CD14-positive monocyte (primary cell): ENCODE data around the gene CYP19A1. TPM values are rescaled to one million over a fixed set of nuclear protein-coding genes. Genes with fewer than 3 reads are reported as not detected.
A peak's percentile ranks its signal among the peaks of the same experiment; 100 is the strongest.

Experiments
- DNase-seq, 3 donors: peaks; one replicate each; pipeline ENCODE4 v3.0.0-alpha.2; 2011 to 2022
- H2AFZ ChIP-seq: 2 replicates; pipeline ENCODE4 v1.6.0; 2012; ENCODE audit warnings: mild to moderate bottlenecking, low read depth, low read length, inconsistent platforms; ENCODE audit not compliant: insufficient read depth, poor library complexity, severe bottlenecking
- H3K27ac ChIP-seq, 2 donors: 1 replicate in 1 of 2; 2 replicates in 1 of 2; pipeline ENCODE4 v1.5.1; 2012 to 2013; ENCODE audit warnings: low read length in 2 of 2, control low read depth in 1 of 2, inconsistent platforms in 1 of 2, low read depth in 1 of 2, mild to moderate bottlenecking in 1 of 2
- H3K27me3 ChIP-seq, 2 donors: one replicate each; pipeline versions ENCODE4 v1.6.0 to v1.6.1; 2011 to 2013; ENCODE audit warnings: low read length in 2 of 2; ENCODE audit not compliant: control insufficient read depth in 2 of 2, insufficient read depth in 2 of 2
- H3K36me3 ChIP-seq, 2 donors: replicated peaks in 1 of 2; 1 replicate in 1 of 2; 2 replicates in 1 of 2; pipeline versions ENCODE4 v1.5.1 to v1.6.1; 2012 to 2013; ENCODE audit warnings: low read length in 2 of 2, control low read depth in 1 of 2, inconsistent platforms in 1 of 2, mild to moderate bottlenecking in 1 of 2; ENCODE audit not compliant: insufficient read depth in 2 of 2, control insufficient read depth in 1 of 2
- H3K4me1 ChIP-seq, 2 donors: 1 replicate in 1 of 2; 2 replicates in 1 of 2; pipeline versions ENCODE4 v1.5.1 to v1.6.1; 2012 to 2013; ENCODE audit warnings: low read length in 2 of 2, control low read depth in 1 of 2, inconsistent platforms in 1 of 2, mild to moderate bottlenecking in 1 of 2, moderate library complexity in 1 of 2; ENCODE audit not compliant: insufficient read depth in 2 of 2, control insufficient read depth in 1 of 2
- H3K4me2 ChIP-seq: replicated peaks from 2 replicates; pipeline ENCODE3; 2012; ENCODE audit warnings: low read length, moderate library complexity, mild to moderate bottlenecking; ENCODE audit not compliant: poor library complexity, severe bottlenecking; ENCODE audit errors: extremely low read depth
- H3K4me3 ChIP-seq, 3 experiments: fragments of 200-600 bp in 1 of 3; sonication (generic) in 1 of 3; replicated peaks in 1 of 3; 1 replicate in 2 of 3; 2 replicates in 1 of 3; pipeline ENCODE4 v1.5.1; 2011 to 2013; ENCODE audit warnings: low read length in 3 of 3, mild to moderate bottlenecking in 3 of 3, control low read depth in 2 of 3, low read depth in 2 of 3, inconsistent platforms in 1 of 3, moderate library complexity in 1 of 3
- H3K79me2 ChIP-seq: 2 replicates; pipeline ENCODE4 v1.6.0; 2012; ENCODE audit warnings: mild to moderate bottlenecking, control low read depth, inconsistent platforms, low read length, moderate library complexity; ENCODE audit not compliant: insufficient read depth
- H3K9ac ChIP-seq: 2 replicates; pipeline ENCODE4 v1.6.0; 2017; ENCODE audit warnings: low read length, mild to moderate bottlenecking; ENCODE audit not compliant: insufficient read depth, poor library complexity, severe bottlenecking
- H3K9me3 ChIP-seq, 2 donors: replicated peaks in 1 of 2; 1 replicate in 1 of 2; 2 replicates in 1 of 2; pipeline versions ENCODE4 v1.5.1 to v1.6.1; 2012 to 2013; ENCODE audit warnings: low read length in 2 of 2, control low read depth in 1 of 2; ENCODE audit not compliant: control insufficient read depth in 1 of 2, insufficient read depth in 1 of 2
- H4K20me1 ChIP-seq: 2 replicates; pipeline ENCODE4 v1.6.0; 2012; ENCODE audit warnings: mild to moderate bottlenecking, low read length, control low read depth, moderate library complexity; ENCODE audit not compliant: insufficient read depth
- H3K27ac Mint-ChIP-seq, 7 donors: one replicate each; pipeline ENCODE4 v1.8.0; 2020; ENCODE audit warnings: mild to moderate bottlenecking in 7 of 7, mixed read lengths in 7 of 7, moderate library complexity in 6 of 7, inconsistent platforms in 2 of 7
- H3K27me3 Mint-ChIP-seq, 3 donors: one replicate each; pipeline ENCODE4 v1.8.0; 2021 to 2022; ENCODE audit warnings: low read depth in 3 of 3, mild to moderate bottlenecking in 3 of 3, mixed read lengths in 3 of 3, moderate library complexity in 3 of 3, inconsistent platforms in 1 of 3
- H3K36me3 Mint-ChIP-seq, 2 donors: one replicate each; pipeline ENCODE4 v1.8.0; 2020; ENCODE audit warnings: mixed read lengths in 2 of 2, inconsistent platforms in 1 of 2, mild to moderate bottlenecking in 1 of 2
- H3K4me1 Mint-ChIP-seq: one replicate; pipeline ENCODE4 v1.8.0; 2020; ENCODE audit warnings: mild to moderate bottlenecking, mixed read lengths
- H3K4me3 Mint-ChIP-seq, 2 donors: one replicate each; pipeline ENCODE4 v1.8.0; 2020; ENCODE audit warnings: mild to moderate bottlenecking in 2 of 2, mixed read lengths in 2 of 2, moderate library complexity in 1 of 2
- H3K9me3 Mint-ChIP-seq, 7 donors: one replicate each; pipeline ENCODE4 v1.8.0; 2020 to 2022; ENCODE audit warnings: mixed read lengths in 7 of 7, mild to moderate bottlenecking in 6 of 7, moderate library complexity in 6 of 7, inconsistent platforms in 2 of 7
- CTCF ChIP-seq: fragments of 200-600 bp; IDR thresholded peaks from one replicate; pipeline ENCODE4 v1.8.0; 2022; ENCODE audit warnings: antibody characterized with exemption, mild to moderate bottlenecking
- WGBS: methylation state at CpG from one replicate; pipeline ENCODE4 v1.1.5; 2013; ENCODE audit warnings: missing lambda C conversion rate; ENCODE audit not compliant: insufficient coverage; 5-methylcytosine and 5-hydroxymethylcytosine counted together
- intact Hi-C, 2 donors: fragments of 100-400 bp; cut with micrococcal nuclease; formaldehyde crosslinking; loops; one replicate each; pipeline versions ENCODE4 v1.15.0 to v1.15.1; 2023
- polyA plus RNA-seq, 3 donors: library from polyadenylated mRNA; depleted of rRNA in 1 of 3; unstranded in 2 of 3; stranded (reverse) in 1 of 3; fragments of 300-500 nt in 2 of 3; fragments of >200 nt in 1 of 3; fragmentation: Illumina TruSeq in 2 of 3; gene quantifications; 1 replicate in 2 of 3; 2 replicates in 1 of 3; pipeline ENCODE4 v1.2.3, GENCODE V29; 2012 to 2021

CYP19A1 gene
- polyA plus RNA-seq, 3 donors: not detected

DNA sequence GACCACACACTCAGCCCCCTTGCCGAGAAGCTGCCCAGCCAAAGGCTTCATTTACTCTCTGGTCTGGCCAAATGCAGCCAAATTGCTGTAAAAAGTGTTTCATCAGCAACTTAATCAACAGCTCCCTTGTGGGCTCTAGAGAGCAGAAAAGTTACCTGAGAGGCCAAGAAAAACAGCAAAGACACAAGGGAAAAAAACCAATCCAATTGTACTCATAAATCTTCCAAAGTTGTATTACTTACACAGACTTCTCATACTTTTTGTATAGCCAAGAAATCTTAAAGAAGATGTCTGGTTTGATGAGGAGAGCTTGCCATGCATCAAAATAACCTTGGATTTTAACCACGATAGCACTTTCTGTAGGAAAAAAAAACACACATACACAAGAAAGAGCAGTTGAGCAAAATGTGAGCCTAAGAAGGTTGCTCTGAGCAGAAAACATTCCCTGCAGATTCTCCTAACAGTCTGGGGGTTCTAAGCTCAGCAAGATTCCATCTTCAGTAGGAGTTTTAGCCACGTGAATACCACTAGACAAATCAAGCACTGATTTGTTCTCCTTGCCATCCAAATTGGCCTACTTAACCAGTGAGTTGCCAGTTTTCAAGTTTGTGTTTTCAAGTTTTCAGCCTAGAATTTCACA lies 120.0 kb downstream of the CYP19A1 start:
- intact Hi-C loops: no loop called here
- Histone ChIP-seq H3K36me3 (no peaks in the 10 kb centered on the region), H3K9ac (no peak overlapping the region), H3K4me3 (no peak overlapping the region), H3K27me3 (peaks cover 7 to 10% of the 10 kb centered on the region in 2 donors), H3K27ac (no peak overlapping the region), H3K9me3 (no peaks in the 10 kb centered on the region), H3K79me2 (no peaks in the 10 kb centered on the region), H3K4me1 (peaks cover 7 to 8% of the 10 kb centered on the region in 2 donors), H3K4me2 (no peak overlapping the region), H2AFZ (no peak overlapping the region), H4K20me1 (no peaks in the 10 kb centered on the region)
- TF ChIP-seq CTCF: no peak
- H3K27ac Mint-ChIP-seq: no peak overlapping the region
- WGBS: 100% methylated on average over 1 of the region's 3 CpGs
- H3K27me3 Mint-ChIP-seq: peaks cover 5 to 7% (median 5%) of the 10 kb centered on the region in 3 donors
- peaks cover 0 to 2% (median 0%) of the 10 kb centered on the region in 7 donors for H3K9me3 Mint-ChIP-seq
- H3K36me3 Mint-ChIP-seq: no peaks in the 10 kb centered on the region
- no peak overlapping the region for H3K4me3 Mint-ChIP-seq
- H3K4me1 Mint-ChIP-seq: peaks cover 9% of the 10 kb centered on the region
- no peak for DNase-seq

DNA sequence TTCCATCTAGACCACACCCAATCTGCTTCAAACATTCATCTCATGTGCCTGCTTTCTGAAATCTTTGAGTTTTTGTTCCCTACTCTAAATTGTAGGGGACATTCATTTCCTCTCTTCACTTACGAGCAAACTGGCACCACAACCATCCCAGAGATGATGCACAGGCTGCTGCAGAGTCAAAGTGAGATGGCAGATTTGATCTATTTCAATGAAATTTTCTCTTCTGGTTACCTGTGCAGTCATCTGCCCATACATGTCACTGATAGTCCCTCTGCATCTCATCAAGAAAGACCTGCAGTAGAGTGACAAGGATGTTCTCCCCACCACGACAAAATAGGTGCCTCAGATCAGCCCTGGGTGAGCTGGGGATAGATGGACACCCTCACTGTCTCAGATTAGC lies 125.5 kb downstream of the CYP19A1 start:
- Mint-ChIP-seq H3K36me3 (no peaks in the 10 kb centered on the region), H3K27ac (peak overlapping the region in 1 of 7 donors; percentile 46), H3K4me3 (no peak overlapping the region), H3K9me3 (peaks cover 0 to 2% (median 0%) of the 10 kb centered on the region in 7 donors), H3K4me1 (no peaks in the 10 kb centered on the region), H3K27me3 (peaks cover 9 to 13% (median 12%) of the 10 kb centered on the region in 3 donors)
- no peak overlapping the region for H3K4me3 ChIP-seq
- no peaks in the 10 kb centered on the region for H3K9me3 ChIP-seq
- peaks cover 7 to 19% of the 10 kb centered on the region in 2 donors for H3K27me3 ChIP-seq
- H2AFZ ChIP-seq: no peak overlapping the region
- no peak for TF ChIP-seq CTCF
- no peak overlapping the region for H3K4me2 ChIP-seq
- no peaks in the 10 kb centered on the region for H4K20me1 ChIP-seq
- H3K4me1 ChIP-seq: no peaks in the 10 kb centered on the region
- H3K79me2 ChIP-seq: no peaks in the 10 kb centered on the region
- intact Hi-C loops: no loop called here
- no peak overlapping the region for H3K9ac ChIP-seq
- WGBS: no CpG with 5 or more reads among the region's 2 CpGs
- no peaks in the 10 kb centered on the region for H3K36me3 ChIP-seq
- no peak overlapping the region for H3K27ac ChIP-seq
- no peak for DNase-seq
